Ammon's horn (tissue), 1 donor: ENCODE data around the gene CIBAR2.
"Not testable (repeated sequence)": the region's sequence is repeated elsewhere in the genome, so short reads cannot be mapped to it uniquely, and the experiment has no call there.

ENCODE experiments used
- DNase-seq: peaks from one replicate; pipeline ENCODE4 v3.0.0-alpha.2; 2016; ENCODE audit warnings: low spot score

The CIBAR2 gene

GRCh38 chr16:85062845-85063244 is 49.4 kb downstream of the CIBAR2 start:
- no peak for DNase-seq

- DNase-seq = no peak
Observed at GRCh38 chr16:85062323-85062722, 49.9 kb downstream of the CIBAR2 start.

GRCh38 chr16:85061566-85061965 is 50.7 kb downstream of the CIBAR2 start:
- peak; percentile 65 for DNase-seq

GRCh38 chr16:85058909-85059308 is 53.4 kb downstream of the CIBAR2 start:
- no peak for DNase-seq

GRCh38 chr16:85057948-85058347 is 54.3 kb downstream of the CIBAR2 start:
- no peak for DNase-seq

GRCh38 chr16:85057212-85057889 is 54.9 kb downstream of the CIBAR2 start:
- no peak for DNase-seq

- DNase-seq = peak; percentile 76
Observed at GRCh38 chr16:85056211-85056748, 56.0 kb downstream of the CIBAR2 start.

GRCh38 chr16:85055493-85056210 is 56.6 kb downstream of the CIBAR2 start:
- DNase-seq = peak; percentile 85

GRCh38 chr16:85054948-85055492 is 57.3 kb downstream of the CIBAR2 start:
- no peak for DNase-seq

- DNase-seq = not testable (repeated sequence)
Observed at GRCh38 chr16:85054321-85054720, 58.0 kb downstream of the CIBAR2 start.

- DNase-seq = no peak
Observed at GRCh38 chr16:85052536-85052935, 59.7 kb downstream of the CIBAR2 start.

GRCh38 chr16:85051683-85052082 is 60.6 kb downstream of the CIBAR2 start:
- DNase-seq = no peak

GRCh38 chr16:85051067-85051581 is 61.1 kb downstream of the CIBAR2 start:
- DNase-seq = no peak

GRCh38 chr16:85049706-85050305 is 62.5 kb downstream of the CIBAR2 start:
- no peak for DNase-seq

GRCh38 chr16:85048921-85049562 is 63.2 kb downstream of the CIBAR2 start:
- DNase-seq = no peak
